GM19397 (cell line): ENCODE measurements around the gene RBM4.
"Not testable (repeated sequence)": the region's sequence is repeated elsewhere in the genome, so short reads cannot be mapped to it uniquely, and the experiment has no call there.

Experiments used
- ATAC-seq: cut with Tn5 transposase; IDR thresholded peaks from one replicate; pipeline ENCODE4 v1.9.1; 2021; ENCODE audit warnings: mild to moderate bottlenecking, moderate library complexity; ENCODE audit not compliant: unreplicated experiment

RBM4 gene

GRCh38 chr11:66616379-66617154 lies 21.9 kb upstream of the RBM4 start, which contains the start of gene RBM14:
Gene RBM14 (plus strand): TSS chr11:66616630. CDS start chr11:66616721, 91 bp downstream.
- ATAC-seq: peak; percentile 91

GRCh38 chr11:66617155-66617834 lies 21.2 kb upstream of the RBM4 start:
- no peak for ATAC-seq

GRCh38 chr11:66619080-66619554 lies 19.4 kb upstream of the RBM4 start:
- ATAC-seq: no peak

GRCh38 chr11:66624450-66624849 lies 14.1 kb upstream of the RBM4 start:
- no peak for ATAC-seq

GRCh38 chr11:66625041-66625751 lies 13.3 kb upstream of the RBM4 start:
- no peak for ATAC-seq

GRCh38 chr11:66625752-66626149 lies 12.8 kb upstream of the RBM4 start:
- no peak for ATAC-seq

- no peak for ATAC-seq
These were observed 12.1 kb upstream of the RBM4 start for GRCh38 chr11:66626382-66626781.

GRCh38 chr11:66626926-66627325 lies 11.6 kb upstream of the RBM4 start:
- no peak for ATAC-seq

- ATAC-seq: no peak
These were observed 10.4 kb upstream of the RBM4 start for GRCh38 chr11:66628061-66628603.

GRCh38 chr11:66629356-66629755 lies 9.1 kb upstream of the RBM4 start:
- ATAC-seq: no peak

- ATAC-seq: no peak
These were observed 6.6 kb upstream of the RBM4 start for GRCh38 chr11:66631883-66632282.

GRCh38 chr11:66632952-66633351 lies 5.6 kb upstream of the RBM4 start:
- no peak for ATAC-seq

- no peak for ATAC-seq
These were observed 2.1 kb upstream of the RBM4 start for GRCh38 chr11:66636411-66636810.

- ATAC-seq: no peak
These were observed 836 bp upstream of the RBM4 start for GRCh38 chr11:66637557-66638176.

GRCh38 chr11:66639066-66639813 lies 737 bp downstream of the RBM4 start:
- no peak for ATAC-seq

GRCh38 chr11:66639814-66640340 lies 1.4 kb downstream of the RBM4 start:
- not testable (repeated sequence) for ATAC-seq

GRCh38 chr11:66641834-66642233 lies 3.3 kb downstream of the RBM4 start:
- ATAC-seq: no peak

- ATAC-seq: no peak
These were observed 5.4 kb downstream of the RBM4 start for GRCh38 chr11:66643745-66644437.

GRCh38 chr11:66646828-66647227 lies 8.3 kb downstream of the RBM4 start:
- ATAC-seq: no peak
